ENCODE results near the gene IREB2.
"Not testable (repeated sequence)": the region's sequence is repeated elsewhere in the genome, so short reads cannot be mapped to it uniquely, and the experiment has no call there.

Gene IREB2

DNA sequence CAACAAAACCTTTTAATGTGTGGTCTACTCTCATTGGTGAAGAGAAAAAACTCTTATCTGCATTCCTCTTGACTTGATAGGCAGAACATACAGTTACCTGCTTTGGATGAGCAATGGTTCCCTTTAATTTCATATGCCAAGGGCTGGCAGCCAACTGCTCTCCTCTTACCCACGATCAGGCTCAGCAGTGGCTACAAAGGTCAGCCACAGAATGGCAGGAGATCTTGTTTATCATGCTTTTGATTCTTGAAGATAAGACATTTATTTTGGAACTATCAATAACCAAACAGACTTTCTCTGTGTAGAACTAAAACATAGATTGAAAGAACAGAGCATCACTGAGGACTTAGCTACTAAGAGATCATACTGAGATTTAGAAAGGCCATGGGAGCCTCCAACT, 6.1 kb upstream of the IREB2 start:
- peak overlapping the region; percentile 69 for H3K4me2 ChIP-seq (ENCODE audit: low read length)
- H3K4me1 ChIP-seq (ENCODE audit: low read length): peaks cover 47% of the 10 kb centered on the region
- H3K36me3 ChIP-seq (replicated peaks; ENCODE audit: low read depth, low read length): no peaks in the 10 kb centered on the region
- no peaks in the 10 kb centered on the region for H3K9me3 ChIP-seq (ENCODE audit: insufficient read depth, low read length)
- H3K27me3 ChIP-seq (ENCODE audit: low read depth, low read length): no peaks in the 10 kb centered on the region
- TF ChIP-seq, protein P1, sequence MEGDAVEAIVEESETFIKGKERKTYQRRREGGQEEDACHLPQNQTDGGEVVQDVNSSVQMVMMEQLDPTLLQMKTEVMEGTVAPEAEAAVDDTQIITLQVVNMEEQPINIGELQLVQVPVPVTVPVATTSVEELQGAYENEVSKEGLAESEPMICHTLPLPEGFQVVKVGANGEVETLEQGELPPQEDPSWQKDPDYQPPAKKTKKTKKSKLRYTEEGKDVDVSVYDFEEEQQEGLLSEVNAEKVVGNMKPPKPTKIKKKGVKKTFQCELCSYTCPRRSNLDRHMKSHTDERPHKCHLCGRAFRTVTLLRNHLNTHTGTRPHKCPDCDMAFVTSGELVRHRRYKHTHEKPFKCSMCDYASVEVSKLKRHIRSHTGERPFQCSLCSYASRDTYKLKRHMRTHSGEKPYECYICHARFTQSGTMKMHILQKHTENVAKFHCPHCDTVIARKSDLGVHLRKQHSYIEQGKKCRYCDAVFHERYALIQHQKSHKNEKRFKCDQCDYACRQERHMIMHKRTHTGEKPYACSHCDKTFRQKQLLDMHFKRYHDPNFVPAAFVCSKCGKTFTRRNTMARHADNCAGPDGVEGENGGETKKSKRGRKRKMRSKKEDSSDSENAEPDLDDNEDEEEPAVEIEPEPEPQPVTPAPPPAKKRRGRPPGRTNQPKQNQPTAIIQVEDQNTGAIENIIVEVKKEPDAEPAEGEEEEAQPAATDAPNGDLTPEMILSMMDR (IDR thresholded peaks at IDR 0.05; ENCODE audit: low read depth, low read length): no peak
- no peak for TF ChIP-seq EZH2phosphoT487 (IDR thresholded peaks at IDR 0.05; ENCODE audit: low read depth)
- H3K79me2 ChIP-seq (ENCODE audit: low read length): no peaks in the 10 kb centered on the region
- H3K9ac ChIP-seq (ENCODE audit: low read length): peak overlapping the region; percentile 60
- peak overlapping the region; percentile 15; the same call in 1 of the 2 replicates for H2AFZ ChIP-seq (ENCODE audit: low read depth, low read length)
- no peaks in the 10 kb centered on the region for H4K20me1 ChIP-seq (ENCODE audit: insufficient read depth, low read length)
- peak overlapping the region; percentile 25 for H3K4me3 ChIP-seq (ENCODE audit: low read length)
- peak overlapping the region; percentile 95 for H3K27ac ChIP-seq (ENCODE audit: low read length)

DNA sequence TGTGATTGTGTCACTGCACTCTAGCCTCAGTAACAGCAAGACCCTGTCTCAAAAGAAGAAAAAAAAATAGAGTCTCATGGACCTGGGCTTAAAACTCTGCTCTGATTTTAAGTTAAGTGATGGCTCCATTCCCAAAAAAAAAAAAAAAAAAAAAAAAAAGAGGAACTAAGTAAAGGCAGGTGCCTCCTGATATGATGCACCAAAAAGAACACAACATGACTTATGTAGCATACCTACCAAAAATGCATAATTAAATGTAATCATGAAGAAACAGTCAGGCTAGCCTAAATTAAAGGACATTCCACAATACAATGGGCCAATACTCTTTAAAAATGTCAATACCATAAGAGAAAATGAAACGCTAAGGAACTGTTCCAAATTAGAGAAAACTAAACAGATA, 5.4 kb upstream of the IREB2 start:
- H3K4me3 ChIP-seq (ENCODE audit: low read length): peak overlapping the region; percentile 35
- H2AFZ ChIP-seq (ENCODE audit: low read depth, low read length): peak overlapping the region; percentile 16; the same call in 1 of the 2 replicates
- H3K4me1 ChIP-seq (ENCODE audit: low read length): peaks cover 43% of the 10 kb centered on the region
- no peak for TF ChIP-seq EZH2phosphoT487 (IDR thresholded peaks at IDR 0.05; ENCODE audit: low read depth)
- TF ChIP-seq, protein P1 (IDR thresholded peaks at IDR 0.05; ENCODE audit: low read depth, low read length): no peak
- H3K36me3 ChIP-seq (replicated peaks; ENCODE audit: low read depth, low read length): no peaks in the 10 kb centered on the region
- no peaks in the 10 kb centered on the region for H3K9me3 ChIP-seq (ENCODE audit: insufficient read depth, low read length)
- peaks cover 5% of the 10 kb centered on the region; the same call in 1 of the 2 replicates for H3K79me2 ChIP-seq (ENCODE audit: low read length)
- no peaks in the 10 kb centered on the region for H4K20me1 ChIP-seq (ENCODE audit: insufficient read depth, low read length)
- no peaks in the 10 kb centered on the region for H3K27me3 ChIP-seq (ENCODE audit: low read depth, low read length)
- H3K9ac ChIP-seq (ENCODE audit: low read length): peak overlapping the region; percentile 60
- H3K4me2 ChIP-seq (ENCODE audit: low read length): peak overlapping the region; percentile 69
- H3K27ac ChIP-seq (ENCODE audit: low read length): peak overlapping the region; percentile 95

DNA sequence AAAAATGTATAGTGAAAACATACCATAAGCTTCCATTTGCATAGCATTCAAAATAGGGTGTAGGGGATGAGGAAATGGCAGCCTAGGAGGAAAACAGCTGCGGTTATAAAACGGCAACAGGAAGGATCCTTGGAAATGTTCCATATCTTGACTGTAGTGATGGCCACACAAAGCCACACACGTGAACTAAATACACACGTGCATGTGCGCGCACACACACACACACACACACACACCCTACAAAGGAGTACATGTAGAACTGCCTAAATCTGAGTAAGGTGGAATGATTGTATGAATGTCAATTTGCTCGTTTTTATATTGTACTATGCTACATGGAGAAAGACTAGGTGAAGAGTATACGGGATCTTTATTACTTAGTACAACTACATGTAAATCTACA, 3.9 kb upstream of the IREB2 start:
- H3K4me2 ChIP-seq (ENCODE audit: low read length): peak overlapping the region; percentile 18; the same call in 1 of the 2 replicates
- no peak overlapping the region for H3K4me3 ChIP-seq (ENCODE audit: low read length)
- H3K27ac ChIP-seq (ENCODE audit: low read length): no peak overlapping the region
- H3K4me1 ChIP-seq (ENCODE audit: low read length): peaks cover 42% of the 10 kb centered on the region
- no peaks in the 10 kb centered on the region for H3K27me3 ChIP-seq (ENCODE audit: low read depth, low read length)
- TF ChIP-seq EZH2phosphoT487 (IDR thresholded peaks at IDR 0.05; ENCODE audit: low read depth): no peak
- TF ChIP-seq, protein P1 (IDR thresholded peaks at IDR 0.05; ENCODE audit: low read depth, low read length): no peak
- no peaks in the 10 kb centered on the region for H3K36me3 ChIP-seq (replicated peaks; ENCODE audit: low read depth, low read length)
- H3K79me2 ChIP-seq (ENCODE audit: low read length): peaks cover 16% of the 10 kb centered on the region
- H2AFZ ChIP-seq (ENCODE audit: low read depth, low read length): peak overlapping the region; percentile 60
- H4K20me1 ChIP-seq (ENCODE audit: insufficient read depth, low read length): no peaks in the 10 kb centered on the region; the same call in 1 of the 2 replicates
- H3K9me3 ChIP-seq (ENCODE audit: insufficient read depth, low read length): no peaks in the 10 kb centered on the region
- no peak overlapping the region for H3K9ac ChIP-seq (ENCODE audit: low read length)

DNA sequence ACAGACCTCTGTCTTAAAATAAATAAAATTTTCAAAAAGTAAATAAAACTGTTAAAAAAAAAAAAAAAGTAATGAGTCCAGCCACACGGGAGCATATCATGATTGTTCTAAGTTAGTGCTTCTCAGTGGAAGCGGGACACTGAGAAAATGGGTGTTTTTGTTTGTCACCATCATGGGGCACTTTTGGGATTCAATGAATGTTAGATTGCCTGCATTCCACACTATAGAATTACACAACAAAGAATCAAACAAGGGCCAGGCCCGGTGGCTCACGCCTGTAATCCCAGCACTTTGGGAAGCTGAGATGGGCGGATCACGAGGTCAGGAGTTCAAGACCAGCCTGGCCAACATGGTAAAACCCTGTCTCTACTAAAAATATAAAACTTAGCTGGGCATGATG, 3.3 kb upstream of the IREB2 start:
- H3K4me3 ChIP-seq (ENCODE audit: low read length); H3K4me2 ChIP-seq (ENCODE audit: low read length); H3K9ac ChIP-seq (ENCODE audit: low read length); H3K9me3 ChIP-seq (ENCODE audit: insufficient read depth, low read length); H2AFZ ChIP-seq (ENCODE audit: low read depth, low read length); H4K20me1 ChIP-seq (ENCODE audit: insufficient read depth, low read length); H3K36me3 ChIP-seq (replicated peaks; ENCODE audit: low read depth, low read length); H3K27ac ChIP-seq (ENCODE audit: low read length); H3K27me3 ChIP-seq (ENCODE audit: low read depth, low read length): not testable (repeated sequence)
- H3K4me1 ChIP-seq (ENCODE audit: low read length): peaks cover 48% of the 10 kb centered on the region
- peaks cover 22% of the 10 kb centered on the region for H3K79me2 ChIP-seq (ENCODE audit: low read length)
